RWPE1 (cell line): ENCODE data around the gene CCNE1.
"Not testable (repeated sequence)": the region's sequence is repeated elsewhere in the genome, so short reads cannot be mapped to it uniquely, and the experiment has no call there.

Experiments used
- CTCF ChIA-PET: fragments of 350-600 bp; sonication (Branson Sonifier 250); formaldehyde crosslinking; extraction: SDS; loops from one replicate; lab custom pipeline; 2021; lab: Yijun Ruan, JAX
- POLR2A ChIA-PET: fragments of 400-600 bp; formaldehyde crosslinking; extraction: SDS; loops from one replicate; lab custom pipeline; 2020; ENCODE audit warnings: antibody characterized with exemption; ENCODE audit not compliant: low non-redundant PET; lab: Yijun Ruan, JAX
- DNase-seq: peaks from one replicate; pipeline ENCODE4 v3.0.0; 2012; ENCODE audit warnings: low spot score
- H3K27ac ChIP-seq: fragments of 450-650 bp; 2 replicates; pipeline ENCODE4 v1.5.1; 2017
- TF ChIP-seq, protein P1 (sequence below): fragments of 450-650 bp; conservative IDR thresholded peaks from 2 replicates; pipeline ENCODE4 v1.5.1; 2017; ENCODE audit warnings: low read depth, mild to moderate bottlenecking

Gene CCNE1

DNA sequence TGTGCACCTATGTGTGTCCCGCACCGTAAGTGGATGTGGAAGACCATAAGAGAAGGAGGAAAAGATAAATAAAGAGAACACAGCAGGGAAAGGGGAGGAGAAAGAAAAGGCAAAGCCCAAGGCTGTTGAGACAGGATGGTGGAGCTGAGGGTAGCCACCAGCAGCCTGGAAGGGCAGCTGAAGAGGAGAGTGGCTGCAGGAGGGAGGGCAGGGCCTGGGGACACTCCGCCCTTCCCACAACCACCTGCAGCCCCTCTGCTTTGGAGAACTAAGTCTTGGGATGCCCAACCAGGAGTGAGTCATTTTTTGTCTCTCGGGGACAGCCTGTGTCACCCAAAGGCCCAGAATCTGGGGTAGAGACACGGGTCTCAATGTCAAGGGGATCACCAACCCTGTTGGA is 26.4 kb upstream of the CCNE1 start:
- TF ChIP-seq, protein P1, sequence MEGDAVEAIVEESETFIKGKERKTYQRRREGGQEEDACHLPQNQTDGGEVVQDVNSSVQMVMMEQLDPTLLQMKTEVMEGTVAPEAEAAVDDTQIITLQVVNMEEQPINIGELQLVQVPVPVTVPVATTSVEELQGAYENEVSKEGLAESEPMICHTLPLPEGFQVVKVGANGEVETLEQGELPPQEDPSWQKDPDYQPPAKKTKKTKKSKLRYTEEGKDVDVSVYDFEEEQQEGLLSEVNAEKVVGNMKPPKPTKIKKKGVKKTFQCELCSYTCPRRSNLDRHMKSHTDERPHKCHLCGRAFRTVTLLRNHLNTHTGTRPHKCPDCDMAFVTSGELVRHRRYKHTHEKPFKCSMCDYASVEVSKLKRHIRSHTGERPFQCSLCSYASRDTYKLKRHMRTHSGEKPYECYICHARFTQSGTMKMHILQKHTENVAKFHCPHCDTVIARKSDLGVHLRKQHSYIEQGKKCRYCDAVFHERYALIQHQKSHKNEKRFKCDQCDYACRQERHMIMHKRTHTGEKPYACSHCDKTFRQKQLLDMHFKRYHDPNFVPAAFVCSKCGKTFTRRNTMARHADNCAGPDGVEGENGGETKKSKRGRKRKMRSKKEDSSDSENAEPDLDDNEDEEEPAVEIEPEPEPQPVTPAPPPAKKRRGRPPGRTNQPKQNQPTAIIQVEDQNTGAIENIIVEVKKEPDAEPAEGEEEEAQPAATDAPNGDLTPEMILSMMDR = no peak
- CTCF ChIA-PET = no interaction called here
- no peak for DNase-seq
- POLR2A ChIA-PET = no interaction called here
- H3K27ac ChIP-seq = no peak overlapping the region

GRCh38 chr19:29785955-29786589 is 25.7 kb upstream of the CCNE1 start:
- TF ChIP-seq, protein P1 = no peak
- no peak for DNase-seq
- ChIA-PET POLR2A (no interaction called here), CTCF (no interaction called here)
- no peak overlapping the region for H3K27ac ChIP-seq

DNA sequence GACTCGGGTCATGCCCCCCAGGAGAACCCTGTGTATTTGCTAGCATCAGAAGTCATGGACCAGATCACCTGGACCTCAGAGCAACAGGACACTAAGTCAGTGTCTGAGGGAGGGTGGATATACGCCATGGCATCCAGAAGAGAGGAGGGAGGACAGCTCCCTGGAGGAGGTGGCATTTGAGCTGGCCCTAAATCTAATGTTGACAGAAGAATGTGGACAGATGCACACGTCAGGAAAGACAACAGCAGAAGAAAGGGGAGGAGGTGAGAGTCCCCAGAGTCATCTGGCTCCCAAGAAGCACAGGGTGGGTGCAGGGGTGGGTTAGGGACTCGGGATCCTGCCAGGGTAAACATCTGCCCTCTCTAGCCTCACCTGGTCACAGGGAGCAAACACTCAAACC is 24.5 kb upstream of the CCNE1 start:
- CTCF ChIA-PET = no interaction called here
- DNase-seq = no peak
- TF ChIP-seq, protein P1 = no peak
- POLR2A ChIA-PET = no interaction called here
- no peak overlapping the region for H3K27ac ChIP-seq

- ChIA-PET CTCF (no interaction called here), POLR2A (no interaction called here)
- TF ChIP-seq, protein P1 = no peak
- DNase-seq = no peak
- no peak overlapping the region for H3K27ac ChIP-seq
Observed at GRCh38 chr19:29789007-29789406, 22.8 kb upstream of the CCNE1 start.

GRCh38 chr19:29793116-29793727 is 18.6 kb upstream of the CCNE1 start:
- ChIA-PET CTCF (interaction anchor here (1.0 kb wide), 1 partner anchor 33 kb away, joined by 3 read pairs; no protein-coding TSS in a partner anchor), POLR2A (no interaction called here)
- no peak for DNase-seq
- no peak overlapping the region for H3K27ac ChIP-seq
- TF ChIP-seq, protein P1 = no peak

GRCh38 chr19:29794490-29794889 is 17.3 kb upstream of the CCNE1 start:
- POLR2A ChIA-PET, DNase-seq, H3K27ac ChIP-seq: not testable (repeated sequence)
- CTCF ChIA-PET = interaction anchor here (0.7 kb wide), 1 partner anchor 129 kb away, joined by 3 read pairs; no protein-coding TSS in a partner anchor
